ENCODE data around the gene SLCO1B3.

Gene SLCO1B3

DNA sequence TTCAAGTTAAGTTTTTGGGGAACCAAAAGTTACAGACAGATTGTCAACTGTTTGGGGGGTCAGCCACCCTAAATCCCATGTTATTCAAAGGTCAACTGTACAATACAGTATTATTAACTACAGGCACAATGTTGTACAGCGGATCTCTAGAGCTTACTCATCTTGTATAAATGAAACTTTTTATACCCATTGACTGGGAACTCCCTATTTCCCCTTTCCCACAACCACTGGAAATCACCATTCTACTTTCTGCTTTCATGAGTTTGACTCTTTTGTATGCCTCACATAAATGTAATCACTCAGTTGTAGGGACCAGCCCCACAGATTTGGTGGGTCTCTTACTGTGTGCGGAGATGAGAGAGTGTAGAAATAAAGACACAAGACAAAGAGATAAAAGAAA is 57.8 kb downstream of the SLCO1B3 start:
- no peak overlapping the region for H3K4me3 ChIP-seq (ENCODE audit: low read depth, low read length)

- no peak overlapping the region for H3K4me3 ChIP-seq (ENCODE audit: low read depth, low read length)
Measured at GRCh38 chr12:20883288-20883687, 72.8 kb downstream of the SLCO1B3 start.

- H3K4me3 ChIP-seq (ENCODE audit: low read depth, low read length), result no peak overlapping the region
Measured at GRCh38 chr12:20885116-20885515, 74.6 kb downstream of the SLCO1B3 start.

- no peak overlapping the region for H3K4me3 ChIP-seq (ENCODE audit: low read depth, low read length)
Measured at GRCh38 chr12:20885552-20885951, 75.0 kb downstream of the SLCO1B3 start.

GRCh38 chr12:20917269-20917668 is 106.8 kb downstream of the SLCO1B3 start:
- H3K4me3 ChIP-seq (ENCODE audit: low read depth, low read length), result no peak overlapping the region

- no peak overlapping the region for H3K4me3 ChIP-seq (ENCODE audit: low read depth, low read length)
Measured at GRCh38 chr12:20917819-20918218, 107.3 kb downstream of the SLCO1B3 start.

DNA sequence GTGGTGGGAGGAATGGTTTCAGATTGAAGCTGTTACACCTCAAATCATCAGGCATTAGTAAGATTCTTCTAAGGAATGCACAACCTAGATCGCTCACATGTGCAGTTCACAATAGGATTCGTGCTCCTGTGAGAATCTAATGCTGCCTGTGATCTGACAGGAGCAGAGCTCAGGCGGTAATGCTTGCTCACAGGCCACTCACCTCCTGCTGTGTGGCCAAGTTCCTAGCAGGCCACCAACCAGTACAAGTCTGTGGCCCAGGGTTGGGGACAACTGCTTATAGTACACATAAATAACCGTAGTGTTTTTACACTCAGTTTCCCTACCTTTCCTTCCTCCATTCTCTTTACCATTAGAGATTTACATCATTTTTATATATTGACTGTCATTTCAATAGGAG is 121.4 kb downstream of the SLCO1B3 start:
- no peak overlapping the region for H3K4me3 ChIP-seq (ENCODE audit: low read depth, low read length)

GRCh38 chr12:20946732-20947131 is 136.2 kb downstream of the SLCO1B3 start:
- H3K4me3 ChIP-seq (ENCODE audit: low read depth, low read length), result no peak overlapping the region

DNA sequence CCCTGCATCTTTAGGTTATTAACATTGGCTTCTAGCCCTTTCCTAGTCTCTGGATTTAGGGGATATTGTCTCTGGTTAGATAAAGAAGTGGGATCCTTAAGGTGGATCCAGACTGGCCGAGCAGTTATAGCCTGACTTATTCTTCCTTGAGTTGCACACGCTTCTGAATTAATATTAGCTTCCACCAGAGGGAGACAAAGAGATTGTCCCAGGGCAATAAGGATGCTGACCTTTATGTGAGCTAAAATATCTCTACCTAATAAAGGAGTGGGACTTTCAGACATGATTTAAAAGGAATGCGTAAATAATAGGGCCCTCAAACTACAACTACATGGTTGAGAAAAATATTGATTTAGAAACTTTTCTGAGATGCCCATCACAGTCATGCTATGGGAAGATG is 139.7 kb downstream of the SLCO1B3 start:
- no peak overlapping the region for H3K4me3 ChIP-seq (ENCODE audit: low read depth, low read length)

DNA sequence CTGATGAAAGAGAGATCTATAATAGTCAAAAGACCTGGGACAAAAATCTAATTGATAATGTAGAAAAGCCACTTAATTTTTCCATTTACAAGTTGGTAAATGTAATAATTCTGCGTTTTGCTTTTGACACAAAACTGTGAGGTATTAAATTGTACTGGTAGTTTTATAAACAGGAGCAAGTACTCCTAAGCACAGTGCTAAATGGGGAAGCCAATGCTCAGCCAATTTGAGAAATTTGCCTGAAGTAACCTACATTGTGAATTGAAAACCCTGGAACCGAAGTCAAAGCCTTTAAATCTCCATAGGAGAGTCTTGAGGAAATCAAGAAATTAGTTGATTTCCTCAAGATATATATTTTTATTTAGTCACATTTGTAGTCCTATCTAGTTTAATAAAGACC is 152.8 kb downstream of the SLCO1B3 start:
- no peak overlapping the region for H3K4me3 ChIP-seq (ENCODE audit: low read depth, low read length)

DNA sequence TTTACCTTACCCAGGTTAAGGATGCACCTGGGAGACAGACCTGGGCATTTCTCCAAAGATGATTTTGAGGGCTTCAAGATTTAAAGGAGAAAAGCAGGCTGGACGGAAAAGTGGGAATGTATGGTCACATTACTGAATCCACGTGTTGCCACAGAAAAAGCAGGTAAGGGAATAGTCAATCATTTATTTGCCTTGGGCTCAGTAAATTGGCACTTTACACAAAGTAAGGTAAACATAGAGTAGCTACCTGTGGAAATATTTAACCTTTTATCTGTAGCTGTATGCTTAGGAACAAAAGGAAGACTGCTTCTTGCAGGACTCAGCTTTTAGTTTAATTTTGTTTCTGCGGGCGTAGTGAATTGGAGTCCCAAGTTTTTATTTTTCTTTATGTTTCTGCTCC is 153.3 kb downstream of the SLCO1B3 start:
- no peak overlapping the region for H3K4me3 ChIP-seq (ENCODE audit: low read depth, low read length)

All from iPS-11a (cell line).